Esophagus muscularis mucosa (tissue), 4 donors: ENCODE results near the gene CYP2W1. TPM values are rescaled to one million over a fixed set of nuclear protein-coding genes. Genes with fewer than 3 reads are reported as not detected.
A peak's percentile ranks its signal among the peaks of the same experiment; 100 is the strongest.

Source experiments
- DNase-seq: peaks from one replicate; pipeline ENCODE4 v3.0.0-alpha.2; 2017; ENCODE audit errors: extremely low spot score
- H3K27ac ChIP-seq, 4 donors: fragments of 200-600 bp; sonication (generic); replicated peaks in 1 of 4; 1 replicate in 3 of 4; 2 replicates in 1 of 4; pipeline ENCODE4 v1.5.1; 2016 to 2019; ENCODE audit warnings: mild to moderate bottlenecking in 1 of 4
- H3K27me3 ChIP-seq, 4 donors: fragments of 200-600 bp; sonication (generic); one replicate each; pipeline versions ENCODE4 v1.5.1 to v1.6.0; 2016 to 2019
- H3K36me3 ChIP-seq, 4 donors: fragments of 200-600 bp; sonication (generic); one replicate each; pipeline ENCODE4 v1.5.1; 2016 to 2019
- H3K4me1 ChIP-seq, 4 donors: fragments of 200-600 bp; sonication (generic); one replicate each; pipeline ENCODE4 v1.5.1; 2016 to 2019
- H3K4me3 ChIP-seq, 4 donors: fragments of 200-600 bp; sonication (generic); 1 replicate in 2 of 4; 2 replicates in 2 of 4; pipeline ENCODE4 v1.5.1; 2016 to 2019; ENCODE audit warnings: mild to moderate bottlenecking in 4 of 4, moderate library complexity in 1 of 4
- H3K9me3 ChIP-seq, 4 donors: fragments of 200-600 bp; sonication (generic); 1 replicate in 3 of 4; 2 replicates in 1 of 4; pipeline ENCODE4 v1.5.1; 2016 to 2019
- EP300 ChIP-seq: sonication (generic); formaldehyde crosslinking; IDR thresholded peaks from one replicate; pipeline ENCODE4 v1.6.1; 2017; ENCODE audit warnings: antibody characterized with exemption
- POLR2A ChIP-seq: fragments of 450-650 bp; IDR thresholded peaks from one replicate; pipeline ENCODE4 v1.6.1; 2017; ENCODE audit warnings: antibody characterized with exemption, moderate library complexity, mild to moderate bottlenecking, low read depth
- POLR2AphosphoS5 ChIP-seq, 2 donors: sonication (generic); formaldehyde crosslinking; IDR thresholded peaks; one replicate each; pipeline ENCODE4 v1.6.1; 2017; ENCODE audit warnings: antibody characterized with exemption in 2 of 2
- WGBS: methylation state at CpG from one replicate; pipeline ENCODE4 v1.1.5; 2018; 5-methylcytosine and 5-hydroxymethylcytosine counted together
- intact Hi-C: fragments of 100-400 bp; cut with DNase I; formaldehyde crosslinking; loops from one replicate; pipeline ENCODE4 v1.15.1; 2023
- total RNA-seq, 4 donors: library from RNA; depleted of rRNA; stranded (reverse); fragments of >200 nt; gene quantifications; one replicate each; pipeline versions ENCODE4 v1.1.0 to v1.2.1, GENCODE V29; 2016
- TF ChIP-seq, protein P1 (sequence below), 3 experiments: fragments of 200-600 bp in 2 of 3; fragments of 450-650 bp in 1 of 3; sonication (generic) in 2 of 3; IDR thresholded peaks; one replicate each; pipeline ENCODE4 v1.5.1; 2017 to 2019; ENCODE audit warnings: antibody characterized with exemption in 3 of 3, mild to moderate bottlenecking in 2 of 3, moderate library complexity in 1 of 3

The CYP2W1 gene
- total RNA-seq, 4 donors from 2014 or later, result 0.23 to 0.66 TPM; not detected in 2

DNA sequence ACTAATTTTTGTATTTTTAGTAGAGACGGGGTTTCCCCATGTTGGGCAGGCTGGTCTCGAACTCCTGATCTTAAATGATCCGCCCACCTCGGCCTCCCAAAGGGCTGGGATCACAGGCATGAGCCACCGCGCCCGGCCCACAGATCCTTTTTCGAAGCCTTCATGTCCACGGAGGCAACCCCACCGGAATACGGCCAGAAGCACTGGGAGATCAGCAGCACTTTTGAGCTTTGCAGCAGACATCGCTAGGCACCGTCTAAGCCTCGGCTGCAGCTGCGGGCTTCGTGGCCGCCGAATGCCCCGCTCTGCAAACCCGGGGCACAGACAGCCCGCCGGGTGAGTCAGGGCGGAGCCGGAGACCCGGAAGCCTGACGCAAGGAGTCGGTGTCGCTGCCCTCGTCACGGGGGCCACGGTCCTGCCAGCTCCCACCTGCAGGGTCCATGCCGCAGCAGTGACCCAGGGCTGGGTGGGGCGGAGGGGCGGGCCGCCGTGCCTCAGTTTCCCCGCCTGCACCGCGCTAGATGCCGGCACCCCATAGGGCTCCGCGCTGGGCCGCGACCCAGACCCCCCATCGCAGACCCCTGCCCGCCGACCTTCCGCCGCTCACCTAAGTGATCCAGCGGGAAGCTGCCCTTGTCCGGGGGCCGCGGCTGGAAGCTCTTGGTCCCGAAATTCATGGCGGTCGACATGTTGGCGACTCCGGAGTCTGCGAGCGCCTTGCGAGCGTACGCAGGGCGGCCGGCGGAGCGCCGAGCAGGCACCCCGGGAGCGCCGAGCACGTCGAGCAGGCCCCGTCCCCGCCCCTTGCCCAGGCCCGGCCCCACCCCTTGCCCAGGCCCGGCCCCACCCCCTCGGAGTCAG lies 7.9 kb upstream of the CYP2W1 start, which contains the start of gene COX19:
Gene COX19, minus strand, starts transcription at position 730 of the 862 bp plus-strand sequence. Its CDS starts 40 bp downstream, at position 690.
- under 1% methylated on average over 28 of the region's 78 CpGs for WGBS
- Histone ChIP-seq H3K4me3 (peak within 1 kb of the TSS; percentile 88 to 99 (median 97)), H3K27ac (peak within 1 kb of the TSS; percentile 90 to 99 (median 96)), H3K36me3 (peaks cover 27 to 36% (median 33%) of the 10 kb centered on the region in 4 donors), H3K27me3 (no peaks in the 10 kb centered on the region), H3K9me3 (no peaks in the 10 kb centered on the region), H3K4me1 (peaks cover 32 to 55% (median 48%) of the 10 kb centered on the region in 4 donors)
- DNase-seq, result peak; percentile 96
- TF ChIP-seq, protein P1, sequence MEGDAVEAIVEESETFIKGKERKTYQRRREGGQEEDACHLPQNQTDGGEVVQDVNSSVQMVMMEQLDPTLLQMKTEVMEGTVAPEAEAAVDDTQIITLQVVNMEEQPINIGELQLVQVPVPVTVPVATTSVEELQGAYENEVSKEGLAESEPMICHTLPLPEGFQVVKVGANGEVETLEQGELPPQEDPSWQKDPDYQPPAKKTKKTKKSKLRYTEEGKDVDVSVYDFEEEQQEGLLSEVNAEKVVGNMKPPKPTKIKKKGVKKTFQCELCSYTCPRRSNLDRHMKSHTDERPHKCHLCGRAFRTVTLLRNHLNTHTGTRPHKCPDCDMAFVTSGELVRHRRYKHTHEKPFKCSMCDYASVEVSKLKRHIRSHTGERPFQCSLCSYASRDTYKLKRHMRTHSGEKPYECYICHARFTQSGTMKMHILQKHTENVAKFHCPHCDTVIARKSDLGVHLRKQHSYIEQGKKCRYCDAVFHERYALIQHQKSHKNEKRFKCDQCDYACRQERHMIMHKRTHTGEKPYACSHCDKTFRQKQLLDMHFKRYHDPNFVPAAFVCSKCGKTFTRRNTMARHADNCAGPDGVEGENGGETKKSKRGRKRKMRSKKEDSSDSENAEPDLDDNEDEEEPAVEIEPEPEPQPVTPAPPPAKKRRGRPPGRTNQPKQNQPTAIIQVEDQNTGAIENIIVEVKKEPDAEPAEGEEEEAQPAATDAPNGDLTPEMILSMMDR (IDR thresholded peaks at IDR 0.05), result peak in 1 of 3 experiments; percentile 24
- TF ChIP-seq POLR2AphosphoS5 (IDR thresholded peaks at IDR 0.05) (peak; percentile 92 to 94), EP300 (no peak), POLR2A (peak; percentile 82)
- intact Hi-C loops, result no loop called here

DNA sequence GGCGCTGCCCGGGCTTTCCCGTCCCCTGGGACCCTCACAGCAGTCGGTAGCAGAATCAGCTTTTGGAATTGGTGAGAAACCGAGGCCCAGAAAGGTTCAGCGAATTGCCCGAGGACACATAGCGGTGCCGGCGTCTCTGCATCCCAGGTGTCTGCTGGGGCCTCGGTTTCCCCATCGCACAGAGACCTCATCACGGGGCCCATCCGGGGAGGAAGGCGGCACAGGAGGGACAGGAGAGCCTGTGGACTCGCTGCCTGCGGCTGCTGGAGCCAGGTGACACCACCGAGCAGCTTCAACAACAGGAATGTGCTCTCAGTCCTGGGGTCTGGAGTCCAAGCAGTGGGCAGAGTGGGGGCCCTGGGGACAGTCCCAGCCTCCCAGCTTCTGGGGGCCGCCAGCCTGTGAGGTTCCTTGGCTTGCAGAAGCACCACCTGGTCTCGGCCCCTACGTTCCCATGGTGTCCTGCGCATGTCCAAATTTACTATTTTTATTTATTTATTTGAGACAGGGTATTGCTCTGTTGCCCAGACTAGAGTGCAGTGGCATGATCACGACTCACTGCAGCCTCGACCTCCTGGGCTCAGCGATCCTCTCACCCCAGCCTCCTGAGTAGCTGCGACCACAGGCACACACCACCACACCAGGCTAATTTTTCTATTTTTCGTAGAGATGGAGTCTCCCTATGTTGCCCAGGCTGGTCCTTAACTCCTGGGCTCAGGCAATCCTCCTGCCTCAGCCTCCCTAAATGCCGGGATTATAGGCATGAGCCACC lies 7.1 kb upstream of the CYP2W1 start:
- intact Hi-C loops, result no loop called here
- peaks cover 32 to 49% (median 46%) of the 10 kb centered on the region in 4 donors for H3K4me1 ChIP-seq
- H3K4me3 ChIP-seq, result peak overlapping the region; percentile 88 to 99 (median 97)
- peaks cover 24 to 27% (median 26%) of the 10 kb centered on the region in 4 donors for H3K36me3 ChIP-seq
- no peaks in the 10 kb centered on the region for H3K27me3 ChIP-seq
- no peak for DNase-seq
- H3K9me3 ChIP-seq, result no peaks in the 10 kb centered on the region
- WGBS, result 53% methylated on average over 20 of the region's 28 CpGs
- peak overlapping the region; percentile 90 to 99 (median 96) for H3K27ac ChIP-seq
- TF ChIP-seq POLR2AphosphoS5 (IDR thresholded peaks at IDR 0.05) (no peak), EP300 (no peak), POLR2A (no peak)
- TF ChIP-seq, protein P1 (IDR thresholded peaks at IDR 0.05), result no peak

DNA sequence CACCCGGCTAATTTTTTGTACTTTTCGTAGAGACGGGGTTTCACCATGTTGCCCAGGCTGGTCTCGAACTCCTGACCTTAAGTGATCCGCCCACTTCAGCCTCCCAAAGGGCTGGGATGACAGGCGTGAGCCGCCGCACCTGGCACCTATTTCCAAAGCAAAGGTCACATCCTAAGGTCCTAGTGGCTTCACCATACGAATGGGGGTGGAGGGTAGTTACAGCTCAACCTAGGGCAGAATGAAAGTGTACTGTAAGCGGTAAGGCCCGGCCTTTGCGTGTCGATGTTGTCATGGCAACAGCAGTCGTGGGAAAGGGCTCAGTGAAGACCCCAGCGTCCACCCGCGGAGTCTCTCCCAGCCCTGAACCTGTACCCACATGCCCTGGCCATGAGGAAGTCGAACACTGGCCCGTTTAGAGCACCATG lies 6.1 kb upstream of the CYP2W1 start:
- intact Hi-C loops, result no loop called here
- Histone ChIP-seq H3K27me3 (peaks cover 0 to under 1% (median 0%) of the 10 kb centered on the region in 4 donors), H3K4me3 (no peak overlapping the region), H3K9me3 (no peaks in the 10 kb centered on the region), H3K4me1 (peaks cover 30 to 42% (median 38%) of the 10 kb centered on the region in 4 donors), H3K27ac (peak overlapping the region in 3 of 4 donors; percentile 6 to 31 (median 10)), H3K36me3 (peaks cover 14 to 17% (median 16%) of the 10 kb centered on the region in 4 donors)
- no peak for DNase-seq
- TF ChIP-seq, protein P1 (IDR thresholded peaks at IDR 0.05), result no peak
- no peak for TF ChIP-seq POLR2AphosphoS5 (IDR thresholded peaks at IDR 0.05)
- no peak for TF ChIP-seq POLR2A
- no peak for TF ChIP-seq EP300
- 86% methylated on average over 19 of the region's 19 CpGs for WGBS

DNA sequence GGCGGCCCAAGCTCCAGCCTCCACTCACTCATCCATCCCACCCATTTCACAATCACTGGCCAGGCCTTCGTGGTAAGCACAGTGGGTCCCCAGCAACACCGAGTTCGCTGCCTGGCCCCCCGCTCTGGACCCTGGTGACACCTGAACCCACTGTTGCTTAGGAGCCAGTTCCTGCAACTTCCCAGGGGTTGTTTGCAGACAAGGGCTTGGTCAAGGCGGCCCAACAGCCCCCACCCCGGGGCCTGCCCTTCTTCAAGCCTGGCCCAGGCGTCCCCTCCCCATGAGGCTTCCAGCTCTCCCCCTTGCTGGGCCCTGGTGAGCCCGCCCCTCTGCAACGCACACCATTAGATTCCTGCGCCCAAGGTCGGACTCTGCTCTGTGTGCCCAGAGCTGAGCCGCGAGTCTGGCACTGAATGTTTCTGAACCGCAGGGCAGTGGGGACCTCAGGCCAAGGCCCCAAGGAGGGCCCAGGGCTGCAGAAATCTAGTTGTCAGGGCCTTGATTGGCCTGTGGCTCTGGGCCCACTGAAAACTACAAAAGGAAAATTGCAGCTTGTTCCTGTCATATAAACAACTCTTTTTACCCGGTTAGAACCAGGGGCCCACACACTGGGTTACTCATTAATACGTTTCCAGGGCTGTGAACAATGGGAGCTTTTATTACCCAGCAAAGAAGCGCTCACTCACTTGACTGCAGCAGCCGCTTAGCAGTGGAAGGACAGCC lies 5.5 kb upstream of the CYP2W1 start:
- peaks cover 24 to 37% (median 32%) of the 10 kb centered on the region in 4 donors for H3K4me1 ChIP-seq
- no peak overlapping the region for H3K4me3 ChIP-seq
- DNase-seq, result no peak
- H3K27me3 ChIP-seq, result peaks cover 0 to 6% (median 0%) of the 10 kb centered on the region in 4 donors
- TF ChIP-seq POLR2A (no peak), EP300 (no peak), POLR2AphosphoS5 (IDR thresholded peaks at IDR 0.05) (no peak)
- TF ChIP-seq, protein P1 (IDR thresholded peaks at IDR 0.05), result no peak
- intact Hi-C loops, result no loop called here
- WGBS, result 79% methylated on average over 8 of the region's 19 CpGs
- H3K9me3 ChIP-seq, result no peaks in the 10 kb centered on the region
- peak overlapping the region in 3 of 4 donors; percentile 6 to 31 (median 10) for H3K27ac ChIP-seq
- H3K36me3 ChIP-seq, result peaks cover 8 to 11% (median 10%) of the 10 kb centered on the region in 4 donors
